ENCODE data around the gene VPS26A. TPM values are rescaled to one million over a fixed set of nuclear protein-coding genes. Genes with fewer than 3 reads are reported as not detected.

The VPS26A gene
- total RNA-seq, 1 donor: 41.3 TPM

- Histone ChIP-seq H3K36me3 (ENCODE audit: insufficient read depth, low read length) (peaks cover 57% of the 10 kb centered on the region), H3K79me2 (ENCODE audit: insufficient read depth, low read length) (peaks cover 93% of the 10 kb centered on the region), H3K4me3 (ENCODE audit: insufficient read depth, low read length) (no peak overlapping the region), H3K4me1 (ENCODE audit: insufficient read depth, low read length) (peaks cover 20% of the 10 kb centered on the region), H3K27me3 (ENCODE audit: insufficient read depth, low read length) (no peaks in the 10 kb centered on the region), H3K4me2 (ENCODE audit: insufficient read depth, low read length) (no peak overlapping the region), H3K27ac (ENCODE audit: low read depth, low read length) (no peak overlapping the region), H4K20me1 (ENCODE audit: insufficient read depth, low read length) (peaks cover 38% of the 10 kb centered on the region), H2AFZ (ENCODE audit: low read length) (no peak overlapping the region), H3K9me3 (ENCODE audit: low read depth, low read length) (no peaks in the 10 kb centered on the region)
- DNase-seq (ENCODE audit: insufficient read length, low spot score, missing footprints): no peak
- TF ChIP-seq, protein P1, sequence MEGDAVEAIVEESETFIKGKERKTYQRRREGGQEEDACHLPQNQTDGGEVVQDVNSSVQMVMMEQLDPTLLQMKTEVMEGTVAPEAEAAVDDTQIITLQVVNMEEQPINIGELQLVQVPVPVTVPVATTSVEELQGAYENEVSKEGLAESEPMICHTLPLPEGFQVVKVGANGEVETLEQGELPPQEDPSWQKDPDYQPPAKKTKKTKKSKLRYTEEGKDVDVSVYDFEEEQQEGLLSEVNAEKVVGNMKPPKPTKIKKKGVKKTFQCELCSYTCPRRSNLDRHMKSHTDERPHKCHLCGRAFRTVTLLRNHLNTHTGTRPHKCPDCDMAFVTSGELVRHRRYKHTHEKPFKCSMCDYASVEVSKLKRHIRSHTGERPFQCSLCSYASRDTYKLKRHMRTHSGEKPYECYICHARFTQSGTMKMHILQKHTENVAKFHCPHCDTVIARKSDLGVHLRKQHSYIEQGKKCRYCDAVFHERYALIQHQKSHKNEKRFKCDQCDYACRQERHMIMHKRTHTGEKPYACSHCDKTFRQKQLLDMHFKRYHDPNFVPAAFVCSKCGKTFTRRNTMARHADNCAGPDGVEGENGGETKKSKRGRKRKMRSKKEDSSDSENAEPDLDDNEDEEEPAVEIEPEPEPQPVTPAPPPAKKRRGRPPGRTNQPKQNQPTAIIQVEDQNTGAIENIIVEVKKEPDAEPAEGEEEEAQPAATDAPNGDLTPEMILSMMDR (IDR thresholded peaks at IDR 0.05; ENCODE audit: extremely low read depth, low read depth, low read length): no peak
Measured at GRCh38 chr10:69097729-69098128, 26.2 kb upstream of the VPS26A start.

DNA sequence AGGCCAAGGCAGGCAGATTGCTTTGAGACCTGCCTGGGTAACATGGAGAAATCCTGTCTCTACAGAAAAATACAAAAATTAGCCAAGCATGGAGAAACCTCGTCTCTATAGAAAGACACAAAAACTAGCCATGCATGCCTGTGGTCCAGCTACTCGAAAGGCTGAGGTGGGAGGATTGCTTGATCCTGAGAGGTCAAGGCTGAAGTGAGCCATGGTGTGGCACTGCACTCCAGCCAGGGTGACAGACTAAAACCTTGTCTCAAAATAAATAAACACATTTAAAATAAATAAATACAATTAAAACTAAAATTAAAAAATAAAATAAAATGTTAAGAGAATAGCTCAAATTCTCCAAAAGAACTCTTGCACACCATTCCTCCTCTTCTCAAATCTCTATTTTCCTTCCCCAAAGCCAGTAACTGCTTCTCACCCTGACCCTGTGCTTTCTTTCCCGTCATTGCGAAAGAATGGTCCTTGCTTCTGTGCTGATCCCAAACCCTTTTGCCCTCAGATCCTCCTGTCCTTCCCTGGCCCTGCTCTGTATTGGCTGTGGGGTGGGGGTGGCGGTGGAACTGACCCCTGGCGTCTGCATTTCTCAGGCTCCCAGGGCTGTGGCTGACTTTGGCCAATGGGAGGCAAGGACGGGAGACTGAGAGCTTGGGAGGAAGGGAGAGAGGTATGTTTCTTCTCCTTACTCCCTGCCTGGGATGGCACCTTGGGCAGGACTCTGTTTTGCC is 23.7 kb upstream of the VPS26A start:
- Histone ChIP-seq H2AFZ (ENCODE audit: low read length) (no peak overlapping the region), H3K4me3 (ENCODE audit: insufficient read depth, low read length) (no peak overlapping the region), H3K27ac (ENCODE audit: low read depth, low read length) (peak overlapping the region; percentile 42), H3K36me3 (ENCODE audit: insufficient read depth, low read length) (peaks cover 69% of the 10 kb centered on the region), H3K4me1 (ENCODE audit: insufficient read depth, low read length) (peaks cover 16% of the 10 kb centered on the region), H4K20me1 (ENCODE audit: insufficient read depth, low read length) (peaks cover 28% of the 10 kb centered on the region), H3K27me3 (ENCODE audit: insufficient read depth, low read length) (no peaks in the 10 kb centered on the region), H3K4me2 (ENCODE audit: insufficient read depth, low read length) (no peak overlapping the region), H3K79me2 (ENCODE audit: insufficient read depth, low read length) (peaks cover 83% of the 10 kb centered on the region), H3K9me3 (ENCODE audit: low read depth, low read length) (no peaks in the 10 kb centered on the region)
- TF ChIP-seq, protein P1 (IDR thresholded peaks at IDR 0.05; ENCODE audit: extremely low read depth, low read depth, low read length): no peak
- no peak for DNase-seq (ENCODE audit: insufficient read length, low spot score, missing footprints)

- H3K9me3 ChIP-seq (ENCODE audit: low read depth, low read length): no peaks in the 10 kb centered on the region
- peaks cover 72% of the 10 kb centered on the region for H3K36me3 ChIP-seq (ENCODE audit: insufficient read depth, low read length)
- DNase-seq (ENCODE audit: insufficient read length, low spot score, missing footprints): peak; percentile 65
- peak overlapping the region; percentile 38 for H3K27ac ChIP-seq (ENCODE audit: low read depth, low read length)
- H4K20me1 ChIP-seq (ENCODE audit: insufficient read depth, low read length): peaks cover 26% of the 10 kb centered on the region
- TF ChIP-seq, protein P1 (IDR thresholded peaks at IDR 0.05; ENCODE audit: extremely low read depth, low read depth, low read length): no peak
- H3K79me2 ChIP-seq (ENCODE audit: insufficient read depth, low read length): peaks cover 71% of the 10 kb centered on the region
- no peak overlapping the region for H3K4me3 ChIP-seq (ENCODE audit: insufficient read depth, low read length)
- H2AFZ ChIP-seq (ENCODE audit: low read length): no peak overlapping the region
- peak overlapping the region; percentile 2 for H3K4me2 ChIP-seq (ENCODE audit: insufficient read depth, low read length)
- no peaks in the 10 kb centered on the region for H3K27me3 ChIP-seq (ENCODE audit: insufficient read depth, low read length)
- H3K4me1 ChIP-seq (ENCODE audit: insufficient read depth, low read length): peaks cover 16% of the 10 kb centered on the region
Measured at GRCh38 chr10:69101451-69102095, 22.4 kb upstream of the VPS26A start.

- no peaks in the 10 kb centered on the region for H3K27me3 ChIP-seq (ENCODE audit: insufficient read depth, low read length)
- TF ChIP-seq, protein P1 (IDR thresholded peaks at IDR 0.05; ENCODE audit: extremely low read depth, low read depth, low read length): no peak
- peak overlapping the region; percentile 38 for H3K27ac ChIP-seq (ENCODE audit: low read depth, low read length)
- peaks cover 16% of the 10 kb centered on the region for H3K4me1 ChIP-seq (ENCODE audit: insufficient read depth, low read length)
- no peak overlapping the region for H2AFZ ChIP-seq (ENCODE audit: low read length)
- H3K36me3 ChIP-seq (ENCODE audit: insufficient read depth, low read length): peaks cover 66% of the 10 kb centered on the region
- H3K4me3 ChIP-seq (ENCODE audit: insufficient read depth, low read length): no peak overlapping the region
- H3K9me3 ChIP-seq (ENCODE audit: low read depth, low read length): no peaks in the 10 kb centered on the region
- peaks cover 65% of the 10 kb centered on the region for H3K79me2 ChIP-seq (ENCODE audit: insufficient read depth, low read length)
- DNase-seq (ENCODE audit: insufficient read length, low spot score, missing footprints): no peak
- H3K4me2 ChIP-seq (ENCODE audit: insufficient read depth, low read length): no peak overlapping the region
- H4K20me1 ChIP-seq (ENCODE audit: insufficient read depth, low read length): peaks cover 23% of the 10 kb centered on the region
Measured at GRCh38 chr10:69102440-69102839, 21.5 kb upstream of the VPS26A start.
